ENCODE measurements around the gene ALKBH6.

Gene ALKBH6

GRCh38 chr19:36030264-36031148, 16.5 kb upstream of the ALKBH6 start:
- no peak for FAIRE-seq
- no peak for DNase-seq (ENCODE audit: low spot score)

GRCh38 chr19:36028313-36029041, 14.5 kb upstream of the ALKBH6 start:
- FAIRE-seq (no peak), DNase-seq (ENCODE audit: low spot score) (no peak)

DNA sequence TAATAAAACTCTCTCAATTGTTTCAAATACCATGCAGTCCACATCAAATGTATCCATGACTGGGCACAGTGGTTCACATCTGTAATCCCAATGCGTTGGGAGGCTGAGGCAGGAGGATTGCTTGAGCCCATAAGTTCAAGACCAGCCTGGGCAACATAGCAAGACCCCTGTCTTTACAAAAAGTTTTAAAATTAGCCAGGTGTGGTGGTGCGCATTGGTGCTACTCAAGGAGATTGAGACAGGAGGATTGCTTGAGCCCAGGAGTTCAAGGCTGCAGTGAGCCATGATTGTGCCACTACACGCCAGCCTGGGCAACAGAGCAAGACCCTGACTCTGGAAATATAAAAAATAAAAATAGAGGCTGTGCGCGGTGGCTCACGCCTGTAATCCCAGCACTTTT, 13.7 kb upstream of the ALKBH6 start:
- DNase-seq (ENCODE audit: low spot score) (no peak), FAIRE-seq (no peak)

DNA sequence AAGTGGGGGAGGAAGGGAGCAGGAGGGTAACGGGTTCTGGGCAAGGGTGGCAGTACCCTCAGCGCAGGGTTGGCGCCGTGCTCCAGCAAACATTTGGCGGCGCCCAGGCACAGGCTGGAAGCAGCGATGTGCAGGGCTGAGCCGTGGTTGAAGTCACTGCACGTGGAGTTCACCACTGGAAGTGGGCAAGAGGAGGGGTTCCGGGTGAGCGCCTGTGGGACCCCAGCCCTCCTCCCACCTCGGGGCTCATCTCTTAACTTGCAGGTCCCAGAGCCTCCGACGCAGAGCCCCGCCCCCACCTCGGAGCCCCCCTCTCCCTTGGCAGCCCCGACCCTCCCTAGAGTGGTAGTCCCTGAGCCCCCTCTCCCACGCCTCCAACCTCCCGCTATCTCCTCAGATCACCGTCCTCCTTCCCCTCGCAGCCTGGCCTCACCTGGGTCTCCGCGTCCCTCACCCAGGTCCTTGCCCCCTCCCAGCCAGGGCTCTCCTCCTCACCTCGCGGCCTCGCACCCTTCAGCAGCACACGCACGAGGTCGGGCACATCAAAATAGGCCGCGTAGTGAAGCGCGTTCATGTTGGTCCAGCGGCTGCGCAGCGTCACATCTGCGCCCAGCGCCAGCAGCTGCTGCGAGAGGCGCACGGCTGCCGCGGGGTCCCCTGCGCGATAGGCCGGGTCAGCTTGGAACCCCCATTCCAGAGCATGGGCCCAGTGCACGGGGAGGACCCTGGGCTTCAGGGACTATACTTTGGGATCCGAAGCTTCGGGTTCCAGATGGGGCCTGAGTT, 12.3 kb upstream of the ALKBH6 start:
- no peak for DNase-seq (ENCODE audit: low spot score)
- no peak for FAIRE-seq

DNA sequence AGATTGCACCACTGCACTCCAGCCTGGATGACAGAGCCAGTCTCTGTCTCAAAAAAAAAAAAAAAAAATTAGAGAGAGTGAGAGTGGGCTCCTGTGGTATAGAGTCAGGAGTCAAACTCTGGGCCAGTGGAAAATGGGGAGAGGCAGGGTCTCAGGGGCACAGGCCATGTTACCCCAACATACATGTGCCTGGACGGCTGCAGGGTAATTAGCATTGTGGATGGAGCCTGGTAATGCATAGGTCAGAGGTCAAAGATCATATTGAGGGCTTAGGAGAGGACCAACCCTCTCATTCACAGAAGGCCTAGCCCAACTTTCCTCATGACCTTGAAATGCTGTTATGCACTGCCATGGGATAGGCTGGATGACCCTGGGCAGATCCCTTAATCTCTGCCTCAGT, 11.5 kb upstream of the ALKBH6 start:
- FAIRE-seq (no peak), DNase-seq (ENCODE audit: low spot score) (no peak)

GRCh38 chr19:36023432-36023831, 9.4 kb upstream of the ALKBH6 start:
- no peak for FAIRE-seq
- no peak for DNase-seq (ENCODE audit: low spot score)

GRCh38 chr19:36019061-36019670, 5.2 kb upstream of the ALKBH6 start:
- no peak for FAIRE-seq
- no peak for DNase-seq (ENCODE audit: low spot score)

DNA sequence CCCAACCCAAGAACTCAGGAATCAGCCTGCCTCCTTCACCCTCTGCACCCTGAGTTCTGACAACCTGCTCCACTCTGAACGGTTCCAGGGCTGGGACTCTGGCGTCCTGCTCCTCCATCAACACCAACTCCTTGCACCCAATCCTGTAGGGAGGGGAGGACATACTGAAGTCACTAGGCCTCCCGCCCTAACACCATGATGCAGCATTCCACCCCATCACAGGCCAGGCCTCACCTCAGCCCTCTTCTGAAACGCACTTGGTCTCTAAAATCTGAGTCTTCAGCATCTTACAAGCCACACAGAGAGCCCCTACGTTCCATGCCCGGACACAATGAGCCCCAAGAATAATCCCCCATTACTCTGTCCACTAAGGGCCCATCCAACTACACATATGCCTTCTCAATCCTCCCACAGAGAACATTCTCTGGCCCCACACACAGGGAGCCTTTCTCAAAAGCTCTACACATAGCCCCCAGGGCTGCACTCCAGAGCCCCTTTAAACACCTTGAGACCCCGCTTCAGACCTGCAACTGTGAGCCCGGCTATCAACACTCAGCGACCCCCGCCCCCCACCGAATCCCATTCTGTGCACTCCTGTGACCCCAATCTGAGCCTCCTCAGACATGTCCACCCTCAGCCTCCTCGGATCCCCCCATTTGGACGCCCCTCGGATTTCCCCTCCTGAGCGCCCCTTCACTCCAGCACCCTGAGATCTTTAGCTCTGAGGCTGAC, 567 bp downstream of the ALKBH6 start:
- FAIRE-seq (no peak), DNase-seq (ENCODE audit: low spot score) (no peak)

GRCh38 chr19:36010402-36010801, 3.6 kb downstream of the ALKBH6 start:
- no peak for DNase-seq (ENCODE audit: low spot score)
- FAIRE-seq = no peak

DNA sequence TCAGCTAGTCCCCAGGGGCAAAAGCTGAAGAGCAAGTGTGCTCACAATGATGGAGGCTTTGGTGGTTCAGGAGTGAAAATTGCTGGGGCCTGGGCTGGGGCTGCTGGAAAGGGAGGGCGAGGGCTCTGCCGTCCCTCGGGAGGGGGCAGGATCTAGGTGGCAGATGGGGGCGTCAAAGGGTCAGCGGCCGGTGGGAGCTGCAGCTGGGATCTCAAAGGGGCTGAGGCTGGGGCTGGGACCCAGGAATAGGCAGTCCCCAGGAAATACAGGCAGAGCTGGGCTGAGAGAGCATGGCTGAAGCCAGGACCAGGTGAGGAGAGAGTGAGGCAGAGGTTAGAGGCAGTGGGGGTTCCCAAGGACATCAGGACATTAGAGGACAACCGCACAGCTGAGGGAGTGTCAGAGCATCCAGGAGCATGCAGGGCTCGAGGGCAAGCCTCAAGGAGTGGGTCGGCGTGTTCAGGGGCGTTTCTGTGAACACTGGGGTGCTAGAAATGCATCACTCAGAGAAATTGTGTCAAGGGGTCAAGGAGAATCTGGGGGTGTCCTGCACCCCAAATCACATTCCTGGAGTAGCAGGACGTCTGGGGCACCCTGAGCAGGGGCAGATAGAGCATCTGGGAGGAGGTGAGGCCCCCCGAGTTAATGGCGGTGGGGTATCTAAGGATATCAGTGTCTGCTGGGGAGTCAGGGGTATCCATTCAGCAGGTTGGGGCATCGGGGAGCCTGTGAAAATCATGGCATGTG, 4.2 kb downstream of the ALKBH6 start:
- no peak for FAIRE-seq
- no peak for DNase-seq (ENCODE audit: low spot score)

GRCh38 chr19:36009220-36009619, 4.8 kb downstream of the ALKBH6 start:
- DNase-seq (ENCODE audit: low spot score) (no peak), FAIRE-seq (no peak)

DNA sequence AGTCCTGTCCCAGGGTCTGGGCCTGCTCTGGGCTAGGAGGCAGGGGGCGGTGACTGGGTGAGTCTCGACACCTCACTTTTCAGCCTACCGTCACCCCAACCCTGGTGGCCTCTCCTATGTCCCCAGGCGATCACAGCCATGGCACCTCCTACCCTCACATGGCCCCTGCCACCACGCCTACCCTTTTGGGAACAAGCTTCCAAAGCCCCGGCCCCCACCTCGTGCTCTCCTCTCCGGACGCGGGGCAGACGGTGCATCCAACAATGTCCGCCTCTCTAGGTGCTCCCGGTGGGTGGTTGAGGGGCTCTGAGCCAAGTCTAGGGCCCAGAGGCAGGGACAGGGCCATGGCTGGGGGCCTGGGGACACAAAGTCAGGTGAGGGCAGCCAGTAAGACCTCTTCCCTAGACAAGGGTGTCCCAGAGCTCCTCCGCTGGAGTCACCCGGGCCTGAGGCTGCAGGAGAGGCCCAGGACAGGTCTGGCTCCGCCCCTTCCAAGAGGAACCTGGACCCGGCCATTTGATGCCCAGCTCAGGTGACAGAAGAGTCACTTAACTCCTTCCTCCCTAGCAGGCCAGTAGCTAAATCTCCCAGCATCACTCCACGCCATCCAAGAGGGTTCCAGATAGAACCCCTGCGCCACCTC, 5.6 kb downstream of the ALKBH6 start, which contains the start of gene SYNE4:
Gene SYNE4, minus strand, starts transcription at position 478 of the 643 bp plus-strand sequence. Its CDS starts 132 bp downstream, at position 346.
- DNase-seq (ENCODE audit: low spot score) = no peak
- FAIRE-seq = no peak

- FAIRE-seq = no peak
These were observed 7.1 kb downstream of the ALKBH6 start for GRCh38 chr19:36006955-36007354.

DNA sequence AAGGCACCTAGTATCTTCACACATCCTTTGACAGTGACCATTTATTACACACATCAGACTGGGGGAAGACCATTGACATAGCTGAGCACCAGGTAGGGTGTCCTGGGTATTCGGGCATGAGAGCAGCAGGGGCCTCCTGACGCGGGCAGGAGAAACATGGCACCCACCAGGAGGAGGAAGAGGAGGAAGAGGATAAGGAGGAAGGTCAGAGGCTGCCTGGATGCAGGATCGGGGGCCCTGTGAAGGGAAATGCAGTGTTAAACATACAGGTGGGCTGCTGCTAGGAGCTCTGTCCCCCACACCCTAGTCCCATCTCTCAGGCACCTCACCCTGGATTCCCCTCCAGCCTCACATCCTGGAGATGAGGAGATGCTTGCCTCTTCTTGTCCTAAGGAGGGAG, 10.7 kb downstream of the ALKBH6 start:
- no peak for DNase-seq (ENCODE audit: low spot score)
- FAIRE-seq = no peak

More at GRCh38 chr19:36006955-36007354, 7.1 kb downstream of the ALKBH6 start:
- no peak for DNase-seq (ENCODE audit: low spot score)

GRCh38 chr19:36001605-36002004, 12.4 kb downstream of the ALKBH6 start:
- FAIRE-seq (no peak), DNase-seq (ENCODE audit: low spot score) (no peak)

DNA sequence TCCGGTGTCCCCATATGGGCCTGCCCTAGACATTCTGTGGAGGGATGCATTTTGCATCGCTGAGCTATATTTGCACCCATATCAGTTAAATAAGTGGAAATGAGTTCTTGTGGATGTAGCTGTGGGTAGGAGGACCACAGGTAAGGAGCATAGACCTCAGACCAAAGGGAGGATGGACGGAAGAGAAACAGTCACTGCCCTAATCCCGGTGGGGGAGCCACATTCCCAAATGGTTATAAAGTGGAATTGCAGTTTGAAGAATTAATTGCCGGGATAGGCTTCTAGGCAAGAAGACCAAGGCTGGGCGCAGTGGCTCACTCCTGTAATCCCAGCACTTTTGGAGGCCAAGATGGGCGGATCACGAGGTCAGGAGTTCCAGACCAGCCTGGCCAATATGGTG, 17.2 kb downstream of the ALKBH6 start:
- FAIRE-seq (no peak), DNase-seq (ENCODE audit: low spot score) (no peak)

DNA sequence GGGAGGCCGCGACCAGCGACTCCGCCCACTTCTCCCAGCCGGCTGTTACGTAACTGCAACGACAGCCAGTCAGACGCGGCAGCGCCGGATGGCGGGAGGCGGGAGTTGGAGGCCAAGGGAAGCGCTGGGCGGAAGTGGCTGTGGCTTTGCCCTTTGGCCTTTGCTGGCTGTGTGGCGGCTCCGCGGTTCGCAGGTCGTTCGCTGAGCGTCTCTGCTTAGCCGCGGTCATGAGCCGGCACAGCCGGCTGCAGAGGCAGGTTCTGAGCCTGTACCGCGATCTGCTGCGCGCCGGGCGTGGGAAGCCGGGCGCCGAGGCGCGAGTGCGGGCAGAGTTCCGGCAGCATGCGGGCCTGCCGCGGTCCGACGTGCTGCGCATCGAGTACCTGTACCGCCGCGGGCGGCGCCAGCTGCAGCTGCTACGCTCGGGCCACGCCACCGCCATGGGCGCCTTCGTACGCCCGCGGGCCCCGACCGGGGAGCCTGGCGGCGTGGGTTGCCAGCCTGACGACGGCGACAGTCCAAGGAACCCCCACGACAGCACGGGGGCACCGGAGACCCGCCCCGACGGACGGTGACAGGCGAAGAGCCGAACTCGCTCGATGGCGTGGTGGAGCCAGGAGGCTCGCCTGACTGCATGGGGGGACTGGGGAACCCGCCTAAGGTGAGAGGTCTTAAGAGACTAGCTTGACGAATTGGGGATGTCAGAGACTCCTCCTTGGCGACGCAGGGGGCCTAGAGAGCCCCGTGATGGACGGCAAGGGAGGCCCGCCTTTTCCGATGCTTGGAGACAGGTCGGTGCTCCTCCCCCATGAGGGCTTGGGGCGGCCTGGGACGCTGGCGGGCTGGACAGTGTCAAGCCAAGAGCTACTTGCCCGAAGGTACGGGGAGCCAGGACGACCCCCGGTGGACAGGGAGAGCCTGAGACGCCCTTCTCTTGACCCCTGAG, 18.7 kb downstream of the ALKBH6 start, which contains the start of gene SDHAF1:
Gene SDHAF1, plus strand, starts transcription at position 141 of the 946 bp plus-strand sequence. Its CDS starts 87 bp downstream, at position 228.
- FAIRE-seq = peak; percentile 95
- DNase-seq (ENCODE audit: low spot score) = peak; percentile 96

Data from urothelium cell line (cell line).